ENCODE measurements around the gene COBLL1.

DNA sequence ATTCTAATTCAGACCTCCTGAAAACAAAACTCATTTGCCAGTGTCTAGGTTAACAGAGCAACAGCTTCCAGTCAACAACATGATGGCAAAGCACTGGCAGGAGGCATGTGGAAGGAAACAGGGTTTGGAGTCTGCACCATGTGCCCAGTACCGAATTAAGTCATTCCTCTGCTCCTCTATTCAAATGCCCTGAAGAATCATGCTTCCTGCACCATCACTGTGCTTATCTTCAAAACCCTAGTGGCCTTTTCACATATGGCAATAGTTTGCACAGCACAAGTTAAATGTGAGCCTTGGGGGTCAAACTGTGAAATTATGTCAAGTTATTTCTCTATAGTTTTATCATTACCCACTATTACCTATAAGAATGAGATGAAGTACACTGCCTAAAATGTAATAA, 145.0 kb downstream of the COBLL1 start:
- TF ChIP-seq, protein P1, sequence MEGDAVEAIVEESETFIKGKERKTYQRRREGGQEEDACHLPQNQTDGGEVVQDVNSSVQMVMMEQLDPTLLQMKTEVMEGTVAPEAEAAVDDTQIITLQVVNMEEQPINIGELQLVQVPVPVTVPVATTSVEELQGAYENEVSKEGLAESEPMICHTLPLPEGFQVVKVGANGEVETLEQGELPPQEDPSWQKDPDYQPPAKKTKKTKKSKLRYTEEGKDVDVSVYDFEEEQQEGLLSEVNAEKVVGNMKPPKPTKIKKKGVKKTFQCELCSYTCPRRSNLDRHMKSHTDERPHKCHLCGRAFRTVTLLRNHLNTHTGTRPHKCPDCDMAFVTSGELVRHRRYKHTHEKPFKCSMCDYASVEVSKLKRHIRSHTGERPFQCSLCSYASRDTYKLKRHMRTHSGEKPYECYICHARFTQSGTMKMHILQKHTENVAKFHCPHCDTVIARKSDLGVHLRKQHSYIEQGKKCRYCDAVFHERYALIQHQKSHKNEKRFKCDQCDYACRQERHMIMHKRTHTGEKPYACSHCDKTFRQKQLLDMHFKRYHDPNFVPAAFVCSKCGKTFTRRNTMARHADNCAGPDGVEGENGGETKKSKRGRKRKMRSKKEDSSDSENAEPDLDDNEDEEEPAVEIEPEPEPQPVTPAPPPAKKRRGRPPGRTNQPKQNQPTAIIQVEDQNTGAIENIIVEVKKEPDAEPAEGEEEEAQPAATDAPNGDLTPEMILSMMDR (IDR thresholded peaks at IDR 0.05; ENCODE audit: low read depth, low read length, missing input control), result no peak
- TF ChIP-seq, protein P2, sequence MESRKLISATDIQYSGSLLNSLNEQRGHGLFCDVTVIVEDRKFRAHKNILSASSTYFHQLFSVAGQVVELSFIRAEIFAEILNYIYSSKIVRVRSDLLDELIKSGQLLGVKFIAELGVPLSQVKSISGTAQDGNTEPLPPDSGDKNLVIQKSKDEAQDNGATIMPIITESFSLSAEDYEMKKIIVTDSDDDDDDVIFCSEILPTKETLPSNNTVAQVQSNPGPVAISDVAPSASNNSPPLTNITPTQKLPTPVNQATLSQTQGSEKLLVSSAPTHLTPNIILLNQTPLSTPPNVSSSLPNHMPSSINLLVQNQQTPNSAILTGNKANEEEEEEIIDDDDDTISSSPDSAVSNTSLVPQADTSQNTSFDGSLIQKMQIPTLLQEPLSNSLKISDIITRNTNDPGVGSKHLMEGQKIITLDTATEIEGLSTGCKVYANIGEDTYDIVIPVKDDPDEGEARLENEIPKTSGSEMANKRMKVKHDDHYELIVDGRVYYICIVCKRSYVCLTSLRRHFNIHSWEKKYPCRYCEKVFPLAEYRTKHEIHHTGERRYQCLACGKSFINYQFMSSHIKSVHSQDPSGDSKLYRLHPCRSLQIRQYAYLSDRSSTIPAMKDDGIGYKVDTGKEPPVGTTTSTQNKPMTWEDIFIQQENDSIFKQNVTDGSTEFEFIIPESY (IDR thresholded peaks at IDR 0.05), result no peak
- TF ChIP-seq TAF1 (conservative IDR thresholded peaks at IDR 0.05) (no peak), RAD21 (IDR thresholded peaks at IDR 0.05) (no peak)
- TF ChIP-seq, protein P3, sequence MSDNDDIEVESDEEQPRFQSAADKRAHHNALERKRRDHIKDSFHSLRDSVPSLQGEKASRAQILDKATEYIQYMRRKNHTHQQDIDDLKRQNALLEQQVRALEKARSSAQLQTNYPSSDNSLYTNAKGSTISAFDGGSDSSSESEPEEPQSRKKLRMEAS (IDR thresholded peaks at IDR 0.05), result no peak
- TF ChIP-seq, protein P4, sequence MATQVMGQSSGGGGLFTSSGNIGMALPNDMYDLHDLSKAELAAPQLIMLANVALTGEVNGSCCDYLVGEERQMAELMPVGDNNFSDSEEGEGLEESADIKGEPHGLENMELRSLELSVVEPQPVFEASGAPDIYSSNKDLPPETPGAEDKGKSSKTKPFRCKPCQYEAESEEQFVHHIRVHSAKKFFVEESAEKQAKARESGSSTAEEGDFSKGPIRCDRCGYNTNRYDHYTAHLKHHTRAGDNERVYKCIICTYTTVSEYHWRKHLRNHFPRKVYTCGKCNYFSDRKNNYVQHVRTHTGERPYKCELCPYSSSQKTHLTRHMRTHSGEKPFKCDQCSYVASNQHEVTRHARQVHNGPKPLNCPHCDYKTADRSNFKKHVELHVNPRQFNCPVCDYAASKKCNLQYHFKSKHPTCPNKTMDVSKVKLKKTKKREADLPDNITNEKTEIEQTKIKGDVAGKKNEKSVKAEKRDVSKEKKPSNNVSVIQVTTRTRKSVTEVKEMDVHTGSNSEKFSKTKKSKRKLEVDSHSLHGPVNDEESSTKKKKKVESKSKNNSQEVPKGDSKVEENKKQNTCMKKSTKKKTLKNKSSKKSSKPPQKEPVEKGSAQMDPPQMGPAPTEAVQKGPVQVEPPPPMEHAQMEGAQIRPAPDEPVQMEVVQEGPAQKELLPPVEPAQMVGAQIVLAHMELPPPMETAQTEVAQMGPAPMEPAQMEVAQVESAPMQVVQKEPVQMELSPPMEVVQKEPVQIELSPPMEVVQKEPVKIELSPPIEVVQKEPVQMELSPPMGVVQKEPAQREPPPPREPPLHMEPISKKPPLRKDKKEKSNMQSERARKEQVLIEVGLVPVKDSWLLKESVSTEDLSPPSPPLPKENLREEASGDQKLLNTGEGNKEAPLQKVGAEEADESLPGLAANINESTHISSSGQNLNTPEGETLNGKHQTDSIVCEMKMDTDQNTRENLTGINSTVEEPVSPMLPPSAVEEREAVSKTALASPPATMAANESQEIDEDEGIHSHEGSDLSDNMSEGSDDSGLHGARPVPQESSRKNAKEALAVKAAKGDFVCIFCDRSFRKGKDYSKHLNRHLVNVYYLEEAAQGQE (IDR thresholded peaks at IDR 0.05), result no peak
- TF ChIP-seq, protein P5, sequence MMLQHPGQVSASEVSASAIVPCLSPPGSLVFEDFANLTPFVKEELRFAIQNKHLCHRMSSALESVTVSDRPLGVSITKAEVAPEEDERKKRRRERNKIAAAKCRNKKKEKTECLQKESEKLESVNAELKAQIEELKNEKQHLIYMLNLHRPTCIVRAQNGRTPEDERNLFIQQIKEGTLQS (IDR thresholded peaks at IDR 0.05), result no peak
